Measurements from ENCODE around the gene CIB1. TPM values are rescaled to one million over a fixed set of nuclear protein-coding genes. Genes with fewer than 3 reads are reported as not detected.

Gene CIB1
- polyA plus RNA-seq, 1 experiment = 40.4 TPM

- TF ChIP-seq, protein P1, sequence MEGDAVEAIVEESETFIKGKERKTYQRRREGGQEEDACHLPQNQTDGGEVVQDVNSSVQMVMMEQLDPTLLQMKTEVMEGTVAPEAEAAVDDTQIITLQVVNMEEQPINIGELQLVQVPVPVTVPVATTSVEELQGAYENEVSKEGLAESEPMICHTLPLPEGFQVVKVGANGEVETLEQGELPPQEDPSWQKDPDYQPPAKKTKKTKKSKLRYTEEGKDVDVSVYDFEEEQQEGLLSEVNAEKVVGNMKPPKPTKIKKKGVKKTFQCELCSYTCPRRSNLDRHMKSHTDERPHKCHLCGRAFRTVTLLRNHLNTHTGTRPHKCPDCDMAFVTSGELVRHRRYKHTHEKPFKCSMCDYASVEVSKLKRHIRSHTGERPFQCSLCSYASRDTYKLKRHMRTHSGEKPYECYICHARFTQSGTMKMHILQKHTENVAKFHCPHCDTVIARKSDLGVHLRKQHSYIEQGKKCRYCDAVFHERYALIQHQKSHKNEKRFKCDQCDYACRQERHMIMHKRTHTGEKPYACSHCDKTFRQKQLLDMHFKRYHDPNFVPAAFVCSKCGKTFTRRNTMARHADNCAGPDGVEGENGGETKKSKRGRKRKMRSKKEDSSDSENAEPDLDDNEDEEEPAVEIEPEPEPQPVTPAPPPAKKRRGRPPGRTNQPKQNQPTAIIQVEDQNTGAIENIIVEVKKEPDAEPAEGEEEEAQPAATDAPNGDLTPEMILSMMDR (IDR thresholded peaks at IDR 0.05; ENCODE audit: low read depth, low read length) = no peak
- Histone ChIP-seq H3K4me3 (ENCODE audit: low read depth, low read length) (no peak overlapping the region), H3K27ac (ENCODE audit: low read depth, low read length) (no peak overlapping the region), H3K9me3 (ENCODE audit: control insufficient read depth, insufficient read depth, low read length) (no peaks in the 10 kb centered on the region; the same call in 1 of the 2 replicates), H3K27me3 (ENCODE audit: control insufficient read depth, insufficient read depth, low read length) (no peaks in the 10 kb centered on the region)
- DNase-seq (ENCODE audit: low read depth, low spot score) = no peak
- ChIA-PET POLR2A (no interaction called here), CTCF (interaction anchor here (3.9 kb wide), 1 partner anchor 18 kb away, joined by 17 read pairs; no protein-coding TSS in a partner anchor)
Observed at GRCh38 chr15:90203922-90204321, 29.8 kb downstream of the CIB1 start.

- TF ChIP-seq, protein P1 (IDR thresholded peaks at IDR 0.05; ENCODE audit: low read depth, low read length) = no peak
- no peak overlapping the region for H3K27ac ChIP-seq (ENCODE audit: low read depth, low read length)
- no peak overlapping the region for H3K4me3 ChIP-seq (ENCODE audit: low read depth, low read length)
- ChIA-PET POLR2A (no interaction called here), CTCF (interaction anchor here (3.9 kb wide), 1 partner anchor 18 kb away, joined by 17 read pairs; no protein-coding TSS in a partner anchor)
- no peak for DNase-seq (ENCODE audit: low read depth, low spot score)
- no peaks in the 10 kb centered on the region; the same call in 1 of the 2 replicates for H3K9me3 ChIP-seq (ENCODE audit: control insufficient read depth, insufficient read depth, low read length)
- no peaks in the 10 kb centered on the region for H3K27me3 ChIP-seq (ENCODE audit: control insufficient read depth, insufficient read depth, low read length)
Observed at GRCh38 chr15:90203473-90203872, 30.3 kb downstream of the CIB1 start.

- DNase-seq (ENCODE audit: low read depth, low spot score) = no peak
- Histone ChIP-seq H3K27me3 (ENCODE audit: control insufficient read depth, insufficient read depth, low read length) (no peaks in the 10 kb centered on the region), H3K9me3 (ENCODE audit: control insufficient read depth, insufficient read depth, low read length) (no peaks in the 10 kb centered on the region; the same call in 1 of the 2 replicates), H3K4me3 (ENCODE audit: low read depth, low read length) (peak overlapping the region; percentile 77; the same call in 1 of the 2 replicates), H3K27ac (ENCODE audit: low read depth, low read length) (no peak overlapping the region)
- ChIA-PET CTCF (interaction anchor here (3.9 kb wide), 1 partner anchor 19 kb away, joined by 17 read pairs; no protein-coding TSS in a partner anchor), POLR2A (no interaction called here)
- TF ChIP-seq, protein P1 (IDR thresholded peaks at IDR 0.05; ENCODE audit: low read depth, low read length) = no peak
Observed at GRCh38 chr15:90202929-90203328, 30.8 kb downstream of the CIB1 start.

DNA sequence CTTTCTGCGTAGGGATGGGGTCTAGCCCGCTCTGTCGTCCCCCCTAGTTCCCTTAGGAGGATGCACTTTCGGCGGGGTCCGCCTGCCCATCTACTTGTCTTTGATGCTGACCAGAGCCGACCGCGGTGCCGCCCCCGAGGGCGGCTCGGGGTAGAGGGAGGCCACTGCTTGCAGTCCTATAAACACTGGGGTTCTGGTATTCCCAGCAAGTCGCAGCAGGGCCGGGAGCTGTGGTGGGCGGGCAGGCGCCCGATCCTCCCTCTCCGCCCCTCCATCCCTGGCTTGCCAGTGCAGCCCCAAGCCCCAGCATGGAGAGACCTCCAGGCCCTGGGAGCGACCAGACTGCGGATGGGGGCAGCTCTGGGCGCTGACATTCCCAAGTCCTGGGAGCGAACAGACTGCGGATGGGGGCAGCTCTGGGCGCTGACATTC, 31.8 kb downstream of the CIB1 start:
- Histone ChIP-seq H3K4me3 (ENCODE audit: low read depth, low read length) (peak overlapping the region; percentile 77), H3K9me3 (ENCODE audit: control insufficient read depth, insufficient read depth, low read length) (no peaks in the 10 kb centered on the region; the same call in 1 of the 2 replicates), H3K27me3 (ENCODE audit: control insufficient read depth, insufficient read depth, low read length) (no peaks in the 10 kb centered on the region), H3K27ac (ENCODE audit: low read depth, low read length) (no peak overlapping the region)
- POLR2A ChIA-PET = interaction anchor here (1.2 to 1.8 kb wide), 3 partner anchors 10 to 100 kb away, joined by 3 to 7 read pairs (median 4); partner anchors contain the start of gene IDH2
- TF ChIP-seq, protein P1 (IDR thresholded peaks at IDR 0.05; ENCODE audit: low read depth, low read length) = no peak
- DNase-seq (ENCODE audit: low read depth, low spot score) = no peak
- CTCF ChIA-PET = interaction anchor here (0.8 to 2.2 kb wide), 3 partner anchors 13 to 31 kb away, joined by 3 to 12 read pairs (median 6); partner anchors contain the start of gene CIB1

All from AG04450 (cell line).